Esophagus squamous epithelium (tissue), 4 donors: Measurements from ENCODE around the gene GAS7.

Experiments used
- CTCF ChIP-seq, 6 experiments: fragments of 450-650 bp in 4 of 6; fragments of 200-600 bp in 2 of 6; sonication (generic) in 2 of 6; IDR thresholded peaks; one replicate each; pipeline ENCODE4 v1.5.1; 2016 to 2019; ENCODE audit warnings: antibody characterized with exemption in 6 of 6, mild to moderate bottlenecking in 4 of 6, moderate library complexity in 4 of 6
- POLR2A ChIP-seq, 4 donors: fragments of 450-650 bp; IDR thresholded peaks; one replicate each; pipeline ENCODE4 v1.6.1; 2017; ENCODE audit warnings: antibody characterized with exemption in 4 of 4, mild to moderate bottlenecking in 4 of 4, moderate library complexity in 3 of 4

DNA sequence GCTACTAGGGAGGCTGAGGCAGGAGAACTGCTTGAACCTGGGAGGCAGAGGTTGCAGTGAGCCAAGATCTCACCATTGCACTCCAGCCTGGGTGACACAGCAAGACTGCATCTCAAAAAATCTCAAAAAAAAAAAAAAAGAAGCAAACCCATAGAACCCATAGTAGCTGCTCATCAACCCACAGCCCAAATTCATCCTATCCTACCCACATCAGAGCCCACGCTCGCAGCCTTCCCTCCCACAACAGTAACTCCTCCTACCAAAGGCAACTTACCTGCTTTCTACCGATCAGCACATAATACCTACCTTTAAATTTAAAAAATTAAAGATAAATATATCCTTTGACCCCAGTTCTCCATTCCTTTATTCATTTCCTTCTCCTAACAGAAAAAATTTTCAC is 94.7 kb downstream of the GAS7 start:
- TF ChIP-seq CTCF (IDR thresholded peaks at IDR 0.05), result no peak
- no peak for TF ChIP-seq POLR2A (IDR thresholded peaks at IDR 0.05)
